ENCODE data around the gene GOLGA7B.
A peak's percentile ranks its signal among the peaks of the same experiment; 100 is the strongest.

The GOLGA7B gene

DNA sequence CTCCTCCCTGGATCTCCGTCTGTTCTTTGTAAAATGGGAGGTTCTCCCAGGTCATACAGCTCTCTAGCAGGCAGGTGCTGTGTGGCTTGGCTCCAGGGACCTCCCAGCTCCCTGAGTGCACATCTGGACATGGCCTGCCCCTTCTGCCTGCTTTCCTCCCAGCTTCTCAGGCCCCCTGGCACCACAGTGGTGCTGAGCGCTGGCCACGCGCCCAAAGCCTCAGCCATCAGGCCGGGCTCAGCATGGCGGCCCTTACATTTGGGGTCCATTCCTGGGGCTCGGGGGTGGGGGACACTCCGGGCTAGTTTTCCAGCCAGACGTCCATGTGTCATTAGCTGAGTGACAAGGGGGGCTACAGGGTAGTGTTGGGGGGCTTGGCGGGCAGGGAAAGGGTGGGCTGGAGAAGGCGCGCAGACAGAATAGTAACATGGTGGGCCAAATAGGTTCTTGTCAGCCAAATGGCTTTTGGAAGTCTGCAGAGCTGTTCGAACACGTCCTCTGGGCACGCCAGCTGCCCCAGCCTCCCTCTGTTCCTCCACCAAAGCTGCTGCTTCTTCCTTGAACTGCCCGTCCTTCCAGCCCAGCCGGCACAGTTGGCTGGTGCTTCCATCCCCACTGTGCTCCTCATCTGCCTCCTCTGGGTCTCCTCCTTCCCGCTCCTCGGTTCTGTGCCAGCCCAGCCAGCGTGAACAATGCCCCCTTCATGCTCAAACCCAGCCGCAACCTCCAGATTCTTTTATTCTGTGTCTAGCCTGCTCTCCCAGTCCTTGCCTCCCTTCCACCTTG, 65.9 kb downstream of the GOLGA7B start:
- Histone ChIP-seq H3K4me3 (no peak overlapping the region), H3K9me3 (replicated peaks in 1 of 11) (no peaks in the 10 kb centered on the region), H3K4me1 (peaks cover 18 to 55% (median 36%) of the 10 kb centered on the region in 10 experiments), H3K4me2 (peak overlapping the region in 5 of 11 experiments; percentile 44 to 84 (median 63); a peak in 8 of 22 replicates), H3K27me3 (no peaks in the 10 kb centered on the region; a peak in 1 of 22 replicates), H4K20me1 (peaks cover 0 to 5% (median 0%) of the 10 kb centered on the region in 11 experiments; a peak in 1 of 22 replicates), H3K27ac (peak overlapping the region in 5 of 11 experiments; percentile 18 to 72 (median 47); a peak in 6 of 22 replicates), H3K9ac (no peak overlapping the region; a peak in 1 of 22 replicates), H3K36me3 (no peaks in the 10 kb centered on the region)
- no peak for TF ChIP-seq Cebpa-rat (IDR thresholded peaks at IDR 0.05)

DNA sequence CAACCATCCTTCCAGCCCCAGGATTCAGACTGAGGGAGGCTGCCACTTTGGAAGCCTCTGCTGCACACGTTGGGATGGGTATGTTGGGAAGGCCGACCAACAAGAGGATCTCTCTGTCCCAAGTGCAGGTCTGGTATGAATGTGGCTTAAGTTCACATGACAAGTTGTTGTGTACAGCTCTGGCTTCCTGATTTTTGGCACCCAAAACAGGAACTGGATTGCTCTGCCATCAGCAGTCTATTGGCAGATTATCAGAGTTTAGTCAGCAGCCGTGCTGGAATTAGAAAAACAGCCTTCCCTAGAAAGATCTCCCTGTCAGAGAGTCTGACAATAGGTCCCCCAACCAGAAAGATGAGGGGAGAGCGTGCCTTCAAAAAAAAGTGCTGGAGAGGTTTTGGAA, 66.9 kb downstream of the GOLGA7B start:
- no peak for TF ChIP-seq Cebpa-rat (IDR thresholded peaks at IDR 0.05)
- H3K27ac ChIP-seq, result peak overlapping the region in 4 of 11 experiments; percentile 51 to 72 (median 66); a peak in 8 of 22 replicates
- no peaks in the 10 kb centered on the region; a peak in 1 of 22 replicates for H3K27me3 ChIP-seq
- no peaks in the 10 kb centered on the region for H3K9me3 ChIP-seq (replicated peaks in 1 of 11)
- peaks cover 18 to 55% (median 36%) of the 10 kb centered on the region in 10 experiments for H3K4me1 ChIP-seq
- peak overlapping the region in 2 of 11 experiments; percentile 28 to 34; a peak in 2 of 22 replicates for H3K9ac ChIP-seq
- no peak overlapping the region for H3K4me3 ChIP-seq
- no peaks in the 10 kb centered on the region for H4K20me1 ChIP-seq
- H3K4me2 ChIP-seq, result peak overlapping the region in 5 of 11 experiments; percentile 26 to 84 (median 63); a peak in 7 of 22 replicates
- no peaks in the 10 kb centered on the region for H3K36me3 ChIP-seq

DNA sequence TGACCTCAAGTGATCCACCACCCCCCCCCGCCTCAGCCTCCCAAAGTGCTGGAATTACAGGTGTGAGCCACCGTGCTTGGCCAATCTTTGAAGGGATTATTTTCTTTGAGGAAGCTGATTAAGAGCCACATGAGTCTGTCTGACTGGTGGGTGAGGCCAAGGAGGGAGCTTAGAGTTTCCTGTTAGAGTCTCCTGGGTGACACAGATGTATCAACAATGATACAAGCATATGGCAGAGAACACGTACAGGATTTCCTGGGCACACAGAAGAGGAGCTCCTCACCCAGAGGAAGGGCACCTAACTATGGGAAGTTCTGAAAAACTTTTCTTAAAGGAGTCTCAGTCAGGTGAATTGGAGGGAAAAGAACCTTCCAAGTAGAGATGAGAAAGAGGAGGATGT, 69.4 kb downstream of the GOLGA7B start:
- H3K9me3 ChIP-seq (replicated peaks in 1 of 11), result no peaks in the 10 kb centered on the region
- no peaks in the 10 kb centered on the region for H3K27me3 ChIP-seq
- H4K20me1 ChIP-seq, result no peaks in the 10 kb centered on the region
- H3K27ac ChIP-seq, result peak overlapping the region in 3 of 11 experiments; percentile 15 to 43 (median 35); a peak in 5 of 22 replicates
- no peak overlapping the region for H3K4me3 ChIP-seq
- no peaks in the 10 kb centered on the region for H3K36me3 ChIP-seq
- peaks cover 12 to 49% (median 23%) of the 10 kb centered on the region in 10 experiments for H3K4me1 ChIP-seq
- H3K9ac ChIP-seq, result 0 out of 22 replicates have a peak overlapping the region, but pooled peaks of 1 of the 11 experiments have one; percentile 11
- peak overlapping the region in 10 of 11 experiments; percentile 14 to 68 (median 32); a peak in 16 of 22 replicates for H3K4me2 ChIP-seq
- TF ChIP-seq Cebpa-rat (IDR thresholded peaks at IDR 0.05), result no peak

DNA sequence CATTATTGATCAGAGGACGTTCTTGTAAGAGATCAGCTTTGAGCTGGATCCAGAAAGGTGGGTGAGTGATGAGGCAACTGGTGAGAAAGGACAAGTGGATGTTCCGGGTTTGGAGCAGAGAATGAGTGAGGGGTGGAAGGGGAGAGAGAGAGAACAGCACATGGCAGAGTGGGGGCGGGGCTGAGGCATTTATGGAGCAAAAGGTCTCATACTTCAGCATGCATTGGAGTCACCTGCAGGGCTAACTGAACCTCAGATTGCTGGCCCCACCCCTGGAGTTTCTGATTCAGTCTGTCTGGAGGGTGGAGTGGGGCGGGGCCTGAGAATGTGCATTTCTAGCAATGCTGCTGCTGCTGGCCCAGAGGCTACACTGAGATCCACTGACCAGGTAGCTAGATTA, 71.2 kb downstream of the GOLGA7B start:
- Histone ChIP-seq H3K27me3 (no peaks in the 10 kb centered on the region), H3K9me3 (replicated peaks in 1 of 11) (no peaks in the 10 kb centered on the region), H3K9ac (no peak overlapping the region), H3K4me1 (peaks cover 10 to 36% (median 16%) of the 10 kb centered on the region in 10 experiments; a peak in 19 of 20 replicates), H3K27ac (no peak overlapping the region), H3K4me2 (no peak overlapping the region), H3K4me3 (no peak overlapping the region), H4K20me1 (no peaks in the 10 kb centered on the region), H3K36me3 (no peaks in the 10 kb centered on the region)
- no peak for TF ChIP-seq Cebpa-rat (IDR thresholded peaks at IDR 0.05)
